B cell (primary cell): Measurements from ENCODE around the gene LMO7. TPM values are rescaled to one million over a fixed set of nuclear protein-coding genes. Genes with fewer than 3 reads are reported as not detected.

Experiments
- ATAC-seq: fragments of 200-7000 bp; cut with Tn5 transposase; one replicate; pipeline ENCODE4 v1.10.0; 2021; ENCODE audit warnings: low read depth, mild to moderate bottlenecking, moderate number of reproducible peaks, moderate library complexity
- CTCF ChIA-PET: fragments of 350-600 bp; sonication (Branson Sonifier 250); formaldehyde crosslinking; loops from one replicate; lab custom pipeline; 2021; ENCODE audit warnings: antibody characterized with exemption, inconsistent platforms; lab: Charles Lee
- POLR2A ChIA-PET: fragments of 350-600 bp; sonication (Branson Sonifier 250); formaldehyde crosslinking; loops from one replicate; lab custom pipeline; 2021; ENCODE audit warnings: antibody characterized with exemption; lab: Charles Lee
- DNase-seq: peaks from one replicate; pipeline ENCODE4 v3.0.0; 2013
- H2AFZ ChIP-seq: 2 replicates; pipeline ENCODE4 v1.6.1; 2012; ENCODE audit warnings: mild to moderate bottlenecking, low read depth, low read length; ENCODE audit not compliant: insufficient read depth, poor library complexity, severe bottlenecking
- H3K27ac ChIP-seq, 2 donors: 1 replicate in 1 of 2; 2 replicates in 1 of 2; pipeline ENCODE4 v1.5.1; 2012 to 2013; ENCODE audit warnings: low read length in 2 of 2, mild to moderate bottlenecking in 2 of 2, moderate library complexity in 1 of 2
- H3K27me3 ChIP-seq, 4 experiments: fragments of 200-600 bp in 1 of 4; sonication (generic) in 1 of 4; replicated peaks in 1 of 4; 1 replicate in 2 of 4; 2 replicates in 2 of 4; pipeline versions ENCODE4 v1.6.1 to v1.7.0; 2013 to 2016; ENCODE audit warnings: low read length in 3 of 4, mild to moderate bottlenecking in 2 of 4, mixed read lengths in 1 of 4, moderate library complexity in 1 of 4; ENCODE audit not compliant: insufficient read depth in 4 of 4, control insufficient read depth in 3 of 4; ENCODE audit errors: control extremely low read depth in 1 of 4
- H3K36me3 ChIP-seq, 2 experiments: replicated peaks in 1 of 2; 1 replicate in 1 of 2; 2 replicates in 1 of 2; pipeline versions ENCODE4 v1.6.1 to v1.7.1; 2013; ENCODE audit warnings: low read length in 1 of 2; ENCODE audit not compliant: insufficient read depth in 2 of 2, control insufficient read depth in 1 of 2; ENCODE audit errors: control extremely low read depth in 1 of 2, extremely low read depth in 1 of 2
- H3K4me1 ChIP-seq, 2 donors: fragments of 200-600 bp in 1 of 2; sonication (generic) in 1 of 2; 1 replicate in 1 of 2; 2 replicates in 1 of 2; pipeline versions ENCODE4 v1.5.1 to v1.6.1; 2013 to 2017; ENCODE audit warnings: low read length in 2 of 2; ENCODE audit not compliant: control insufficient read depth in 2 of 2, insufficient read depth in 2 of 2
- H3K4me2 ChIP-seq: replicated peaks from 2 replicates; pipeline ENCODE3; 2012; ENCODE audit warnings: mild to moderate bottlenecking, low read depth, low read length; ENCODE audit not compliant: poor library complexity, severe bottlenecking
- H3K4me3 ChIP-seq, 5 experiments: fragments of 200-600 bp in 1 of 5; sonication (generic) in 1 of 5; 1 replicate in 3 of 5; 2 replicates in 2 of 5; pipeline versions ENCODE4 v1.5.1 to v1.7.0; 2011 to 2016; ENCODE audit warnings: low read length in 4 of 5, mild to moderate bottlenecking in 4 of 5, low read depth in 2 of 5, control low read depth in 1 of 5, moderate library complexity in 1 of 5; ENCODE audit not compliant: insufficient read depth in 1 of 5; ENCODE audit errors: control extremely low read depth in 1 of 5, extremely low read depth in 1 of 5
- H3K79me2 ChIP-seq: fragments of 200-600 bp; sonication (generic); one replicate; pipeline ENCODE4 v1.6.0; 2016; ENCODE audit warnings: low read length; ENCODE audit not compliant: control insufficient read depth, insufficient read depth
- H3K9ac ChIP-seq: fragments of 200-600 bp; sonication (generic); 2 replicates; pipeline ENCODE4 v1.6.1; 2017; ENCODE audit warnings: mild to moderate bottlenecking, low read length, moderate library complexity
- H3K9me3 ChIP-seq, 3 donors: one replicate each; pipeline versions ENCODE4 v1.6.1 to v1.7.1; 2013; ENCODE audit warnings: low read length in 2 of 3; ENCODE audit not compliant: control insufficient read depth in 2 of 3, insufficient read depth in 1 of 3; ENCODE audit errors: control extremely low read depth in 1 of 3
- H4K20me1 ChIP-seq: 2 replicates; pipeline ENCODE4 v1.6.0; 2012; ENCODE audit warnings: mild to moderate bottlenecking, low read length; ENCODE audit not compliant: insufficient read depth, control insufficient read depth, poor library complexity, severe bottlenecking
- H3K27ac Mint-ChIP-seq: one replicate; pipeline ENCODE4 v1.8.0; 2021; ENCODE audit warnings: mixed read lengths
- H3K27me3 Mint-ChIP-seq: one replicate; pipeline ENCODE4 v1.8.0; 2021; ENCODE audit warnings: mixed read lengths
- H3K4me1 Mint-ChIP-seq: one replicate; pipeline ENCODE4 v1.8.0; 2021; ENCODE audit warnings: mixed read lengths
- H3K4me3 Mint-ChIP-seq: one replicate; pipeline ENCODE4 v1.8.0; 2021; ENCODE audit warnings: mixed read lengths
- H3K9me3 Mint-ChIP-seq: one replicate; pipeline ENCODE4 v1.8.0; 2022; ENCODE audit warnings: mixed read lengths; ENCODE audit not compliant: insufficient read depth
- EZH2 ChIP-seq: IDR thresholded peaks from 2 replicates; pipeline ENCODE4 v1.6.1; 2012; ENCODE audit warnings: borderline replicate concordance, low read depth, mild to moderate bottlenecking, moderate library complexity, low read length; ENCODE audit not compliant: insufficient read depth, poor library complexity, severe bottlenecking
- WGBS: methylation state at CpG from one replicate; pipeline ENCODE4 v1.1.5; 2013; ENCODE audit warnings: missing lambda C conversion rate; ENCODE audit not compliant: insufficient coverage; 5-methylcytosine and 5-hydroxymethylcytosine counted together
- intact Hi-C: fragments of 100-400 bp; cut with micrococcal nuclease; formaldehyde crosslinking; loops from one replicate; pipeline ENCODE4 v1.10.0; 2022
- polyA plus RNA-seq: library from polyadenylated mRNA; depleted of rRNA; stranded (reverse); fragments of >200 nt; gene quantifications from 2 replicates; pipeline ENCODE4 v1.2.3, GENCODE V29; 2012
- total RNA-seq, 2 donors: library from RNA; stranded (reverse); fragments of 120-200 nt in 1 of 2; gene quantifications; 1 replicate in 1 of 2; 2 replicates in 1 of 2; pipeline versions ENCODE4 v1.2.3 to v1.2.4, GENCODE V29; 2013 to 2022
- TF ChIP-seq, protein P1 (sequence below): fragments of 200-600 bp; IDR thresholded peaks from one replicate; pipeline ENCODE4 v1.8.0; 2022; ENCODE audit warnings: antibody characterized with exemption, mild to moderate bottlenecking

The LMO7 gene
- total and polyA plus RNA-seq, 2 donors (not counting 1 experiment from before 2014, with no cell fraction given), result 7.8 to 17.4 TPM

DNA sequence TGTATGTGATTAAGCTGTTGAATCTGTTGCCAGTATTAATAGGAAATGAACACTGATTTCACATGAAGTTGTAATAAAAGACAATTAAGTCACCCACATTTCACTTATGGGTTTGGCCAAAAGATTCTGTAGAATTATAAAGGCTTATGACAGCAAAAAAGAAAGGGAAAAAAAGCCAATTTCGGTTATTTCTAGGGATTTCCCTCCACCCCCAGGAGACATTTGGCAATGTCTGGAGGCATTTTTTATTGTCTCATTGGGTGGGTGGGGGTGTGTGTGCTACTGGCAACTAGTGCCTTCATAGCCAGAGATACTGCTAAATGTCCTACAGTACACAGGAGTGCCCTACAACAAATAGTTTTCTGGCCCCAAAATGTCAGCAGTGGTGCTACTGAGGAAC is 175.7 kb downstream of the LMO7 start:
- intact Hi-C loops, result no loop called here

DNA sequence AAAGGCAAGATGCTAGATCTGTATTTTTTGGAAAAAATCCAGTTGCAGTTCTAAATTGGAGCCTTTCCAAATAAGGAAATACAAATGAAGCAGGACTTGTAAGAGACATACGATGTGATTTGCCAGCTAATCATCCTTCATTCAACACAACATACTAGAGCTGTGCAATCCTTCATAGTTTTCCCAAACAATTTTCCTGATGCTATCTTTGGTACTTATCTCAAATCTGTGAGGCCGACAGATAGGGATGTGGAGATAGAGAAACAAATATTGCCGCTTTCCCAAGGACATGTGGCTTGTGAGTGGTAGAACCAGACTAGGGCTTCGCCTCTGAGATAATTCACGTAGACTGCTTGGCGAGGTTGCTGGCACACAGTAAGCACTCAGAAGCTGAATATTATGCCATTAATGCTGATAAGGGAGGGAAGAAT is 176.6 kb downstream of the LMO7 start:
- DNase-seq (no peak), ATAC-seq (no peak)
- H3K4me2 ChIP-seq, result no peak overlapping the region
- H4K20me1 ChIP-seq, result no peaks in the 10 kb centered on the region
- CTCF ChIA-PET, result no interaction called here
- Mint-ChIP-seq H3K27me3 (no peaks in the 10 kb centered on the region), H3K4me3 (no peak overlapping the region), H3K4me1 (no peaks in the 10 kb centered on the region), H3K27ac (no peak overlapping the region), H3K9me3 (no peaks in the 10 kb centered on the region)
- H3K9me3 ChIP-seq, result no peaks in the 10 kb centered on the region
- no peak overlapping the region for H3K4me3 ChIP-seq
- no peaks in the 10 kb centered on the region for H3K79me2 ChIP-seq
- no CpG with 5 or more reads among the region's 6 CpGs for WGBS
- no peak for TF ChIP-seq EZH2
- TF ChIP-seq, protein P1, sequence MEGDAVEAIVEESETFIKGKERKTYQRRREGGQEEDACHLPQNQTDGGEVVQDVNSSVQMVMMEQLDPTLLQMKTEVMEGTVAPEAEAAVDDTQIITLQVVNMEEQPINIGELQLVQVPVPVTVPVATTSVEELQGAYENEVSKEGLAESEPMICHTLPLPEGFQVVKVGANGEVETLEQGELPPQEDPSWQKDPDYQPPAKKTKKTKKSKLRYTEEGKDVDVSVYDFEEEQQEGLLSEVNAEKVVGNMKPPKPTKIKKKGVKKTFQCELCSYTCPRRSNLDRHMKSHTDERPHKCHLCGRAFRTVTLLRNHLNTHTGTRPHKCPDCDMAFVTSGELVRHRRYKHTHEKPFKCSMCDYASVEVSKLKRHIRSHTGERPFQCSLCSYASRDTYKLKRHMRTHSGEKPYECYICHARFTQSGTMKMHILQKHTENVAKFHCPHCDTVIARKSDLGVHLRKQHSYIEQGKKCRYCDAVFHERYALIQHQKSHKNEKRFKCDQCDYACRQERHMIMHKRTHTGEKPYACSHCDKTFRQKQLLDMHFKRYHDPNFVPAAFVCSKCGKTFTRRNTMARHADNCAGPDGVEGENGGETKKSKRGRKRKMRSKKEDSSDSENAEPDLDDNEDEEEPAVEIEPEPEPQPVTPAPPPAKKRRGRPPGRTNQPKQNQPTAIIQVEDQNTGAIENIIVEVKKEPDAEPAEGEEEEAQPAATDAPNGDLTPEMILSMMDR, result no peak
- no peaks in the 10 kb centered on the region for H3K27me3 ChIP-seq
- POLR2A ChIA-PET, result no interaction called here
- intact Hi-C loops, result no loop called here
- no peak overlapping the region for H2AFZ ChIP-seq
- no peak overlapping the region for H3K9ac ChIP-seq
- no peaks in the 10 kb centered on the region for H3K36me3 ChIP-seq
- H3K27ac ChIP-seq, result no peak overlapping the region
- H3K4me1 ChIP-seq, result no peaks in the 10 kb centered on the region

More for the DNA sequence above, 175.7 kb downstream of the LMO7 start:
- Mint-ChIP-seq H3K27me3 (no peaks in the 10 kb centered on the region), H3K27ac (no peak overlapping the region), H3K9me3 (no peaks in the 10 kb centered on the region), H3K4me3 (no peak overlapping the region), H3K4me1 (no peaks in the 10 kb centered on the region)
- Histone ChIP-seq H3K36me3 (no peaks in the 10 kb centered on the region), H3K79me2 (no peaks in the 10 kb centered on the region), H3K27ac (no peak overlapping the region), H3K27me3 (no peaks in the 10 kb centered on the region), H3K4me1 (no peaks in the 10 kb centered on the region), H3K9ac (no peak overlapping the region), H3K4me3 (no peak overlapping the region), H3K4me2 (no peak overlapping the region), H3K9me3 (no peaks in the 10 kb centered on the region), H4K20me1 (no peaks in the 10 kb centered on the region), H2AFZ (no peak overlapping the region)
- ChIA-PET POLR2A (no interaction called here), CTCF (no interaction called here)
- TF ChIP-seq, protein P1, result no peak
- TF ChIP-seq EZH2, result no peak
- ATAC-seq (no peak), DNase-seq (no peak)
- no CpG with 5 or more reads among the region's 1 CpG for WGBS
